Lung (tissue), 12 donors: ENCODE results near the gene AP5Z1. TPM values are rescaled to one million over a fixed set of nuclear protein-coding genes. Genes with fewer than 3 reads are reported as not detected.

Experiments
- ATAC-seq: fragments of 200-7000 bp; cut with Tn5 transposase; one replicate; pipeline ENCODE4 v1.9.1; 2020; ENCODE audit warnings: moderate number of reproducible peaks; ENCODE audit not compliant: insufficient read depth, low FRiP score
- DNase-seq, 3 donors: peaks; one replicate each; pipeline ENCODE4 v3.0.0-alpha.2; 2013 to 2017
- H3K27ac ChIP-seq, 2 donors: one replicate each; pipeline ENCODE4 v1.5.1; 2013; ENCODE audit warnings: mild to moderate bottlenecking in 2 of 2, moderate library complexity in 2 of 2, control low read depth in 1 of 2, inconsistent platforms in 1 of 2, low read depth in 1 of 2, low read length in 1 of 2
- H3K27me3 ChIP-seq, 3 donors: one replicate each; pipeline ENCODE4 v1.5.1; 2013; ENCODE audit warnings: low read length in 2 of 3; ENCODE audit not compliant: control insufficient read depth in 3 of 3, insufficient read depth in 3 of 3
- H3K36me3 ChIP-seq, 4 donors: one replicate each; pipeline ENCODE4 v1.5.1; 2013; ENCODE audit warnings: low read length in 4 of 4, mild to moderate bottlenecking in 1 of 4, moderate library complexity in 1 of 4; ENCODE audit not compliant: control insufficient read depth in 4 of 4, insufficient read depth in 4 of 4
- H3K4me1 ChIP-seq, 5 donors: one replicate each; pipeline ENCODE4 v1.5.1; 2013; ENCODE audit warnings: low read length in 5 of 5, mild to moderate bottlenecking in 2 of 5, moderate library complexity in 1 of 5; ENCODE audit not compliant: control insufficient read depth in 5 of 5, insufficient read depth in 5 of 5
- H3K4me3 ChIP-seq: one replicate; pipeline ENCODE4 v1.5.1; 2013; ENCODE audit warnings: mild to moderate bottlenecking, control low read depth, moderate library complexity
- H3K9ac ChIP-seq, 2 donors: one replicate each; pipeline ENCODE4 v1.5.1; 2013; ENCODE audit warnings: low read length in 2 of 2, control low read depth in 1 of 2; ENCODE audit not compliant: insufficient read depth in 1 of 2
- H3K9me3 ChIP-seq, 4 donors: one replicate each; pipeline ENCODE4 v1.5.1; 2013; ENCODE audit warnings: low read length in 3 of 4, mild to moderate bottlenecking in 1 of 4, moderate library complexity in 1 of 4; ENCODE audit not compliant: control insufficient read depth in 4 of 4, insufficient read depth in 3 of 4
- WGBS, 2 donors: extraction: QIAGEN DNeasy Blood & Tissue Kit; methylation state at CpG; one replicate each; pipeline ENCODE4 v1.1.7; 2013; 5-methylcytosine and 5-hydroxymethylcytosine counted together
- polyA plus RNA-seq, 2 donors: library from polyadenylated mRNA; stranded (reverse); fragments of 200-250 nt; gene quantifications; one replicate each; pipeline ENCODE4 v1.2.1, GENCODE V29; 2013
- total RNA-seq, 2 donors: library from RNA; depleted of rRNA in 1 of 2; stranded (reverse); fragments of >200 nt in 1 of 2; gene quantifications; one replicate each; pipeline ENCODE4 v1.2.1, GENCODE V29; 2014 to 2021
- TF ChIP-seq, protein P1 (sequence below): IDR thresholded peaks from 2 replicates; pipeline ENCODE4 v1.5.1; 2012; ENCODE audit warnings: mild to moderate bottlenecking; ENCODE audit errors: control extremely low read depth, extremely low read depth
- donor health status: control.
- donor health status: control.
- donor health status: Bipolar disorder and iron deficiency.
- donor health status: healthy.
- donor health status: DM: yes; HTN: yes; CAD: no.

AP5Z1 gene
- total and polyA plus RNA-seq, 4 donors: 21.2 to 62.4 (median 59.3) TPM

DNA sequence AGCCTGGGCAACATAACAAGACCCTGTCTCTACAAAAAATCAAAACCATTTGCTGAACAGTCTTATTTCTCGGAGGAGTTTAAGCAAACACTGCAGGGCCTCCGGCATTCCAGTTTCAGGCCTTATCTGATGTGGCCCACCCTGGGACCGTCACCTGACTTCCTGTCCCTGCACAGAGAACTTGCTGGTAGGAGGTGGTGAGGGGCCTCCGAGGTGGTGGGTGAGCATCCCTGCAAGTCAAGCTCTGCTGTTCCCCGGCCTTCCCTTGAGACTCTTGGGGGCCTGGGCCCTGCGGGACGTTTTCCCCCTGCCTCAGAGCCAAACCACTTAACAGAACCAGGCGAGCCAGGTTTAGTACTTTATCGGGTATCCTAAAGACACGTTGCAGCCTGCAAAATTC lies 44.5 kb upstream of the AP5Z1 start:
- TF ChIP-seq, protein P1, sequence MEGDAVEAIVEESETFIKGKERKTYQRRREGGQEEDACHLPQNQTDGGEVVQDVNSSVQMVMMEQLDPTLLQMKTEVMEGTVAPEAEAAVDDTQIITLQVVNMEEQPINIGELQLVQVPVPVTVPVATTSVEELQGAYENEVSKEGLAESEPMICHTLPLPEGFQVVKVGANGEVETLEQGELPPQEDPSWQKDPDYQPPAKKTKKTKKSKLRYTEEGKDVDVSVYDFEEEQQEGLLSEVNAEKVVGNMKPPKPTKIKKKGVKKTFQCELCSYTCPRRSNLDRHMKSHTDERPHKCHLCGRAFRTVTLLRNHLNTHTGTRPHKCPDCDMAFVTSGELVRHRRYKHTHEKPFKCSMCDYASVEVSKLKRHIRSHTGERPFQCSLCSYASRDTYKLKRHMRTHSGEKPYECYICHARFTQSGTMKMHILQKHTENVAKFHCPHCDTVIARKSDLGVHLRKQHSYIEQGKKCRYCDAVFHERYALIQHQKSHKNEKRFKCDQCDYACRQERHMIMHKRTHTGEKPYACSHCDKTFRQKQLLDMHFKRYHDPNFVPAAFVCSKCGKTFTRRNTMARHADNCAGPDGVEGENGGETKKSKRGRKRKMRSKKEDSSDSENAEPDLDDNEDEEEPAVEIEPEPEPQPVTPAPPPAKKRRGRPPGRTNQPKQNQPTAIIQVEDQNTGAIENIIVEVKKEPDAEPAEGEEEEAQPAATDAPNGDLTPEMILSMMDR: no peak
- H3K9ac ChIP-seq: no peak overlapping the region
- no peaks in the 10 kb centered on the region for H3K9me3 ChIP-seq
- peaks cover 0 to 2% (median 0%) of the 10 kb centered on the region in 4 donors for H3K36me3 ChIP-seq
- ATAC-seq: no peak
- H3K27ac ChIP-seq: no peak overlapping the region
- 63 to 68% methylated on average over 10 of the region's 10 CpGs for WGBS, 2 donors
- H3K4me3 ChIP-seq: no peak overlapping the region
- H3K27me3 ChIP-seq: no peaks in the 10 kb centered on the region
- peaks cover 0 to 11% (median 2%) of the 10 kb centered on the region in 5 donors for H3K4me1 ChIP-seq
- peak; percentile 33 to 58 (median 56) for DNase-seq

DNA sequence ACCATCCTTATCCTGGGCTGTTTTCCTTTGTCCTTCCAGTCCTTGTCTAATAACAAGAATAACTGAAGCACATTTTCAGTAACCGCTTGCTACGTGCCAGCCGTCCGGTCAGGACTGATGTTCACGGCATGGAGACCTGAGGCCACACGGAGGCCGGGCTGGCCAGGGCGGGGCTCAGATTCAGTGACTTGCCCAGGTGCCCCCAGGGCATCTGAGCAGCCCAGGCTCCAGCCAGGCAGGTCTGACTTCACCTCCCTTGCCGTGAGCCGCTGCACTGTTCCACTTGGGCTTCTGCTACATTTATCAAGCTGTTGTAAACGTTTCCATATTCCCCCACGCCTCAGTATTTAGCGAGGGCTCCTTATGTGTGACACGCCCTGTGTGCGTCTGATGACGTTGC lies 43.6 kb upstream of the AP5Z1 start:
- DNase-seq (no peak), ATAC-seq (no peak)
- Histone ChIP-seq H3K27ac (no peak overlapping the region), H3K4me1 (peaks cover 0 to 11% (median 0%) of the 10 kb centered on the region in 5 donors), H3K9me3 (no peaks in the 10 kb centered on the region), H3K27me3 (no peaks in the 10 kb centered on the region), H3K9ac (no peak overlapping the region), H3K4me3 (no peak overlapping the region), H3K36me3 (peaks cover 0 to 2% (median 0%) of the 10 kb centered on the region in 4 donors)
- 95% methylated on average over 16 of the region's 16 CpGs for WGBS, 2 donors
- TF ChIP-seq, protein P1: no peak

DNA sequence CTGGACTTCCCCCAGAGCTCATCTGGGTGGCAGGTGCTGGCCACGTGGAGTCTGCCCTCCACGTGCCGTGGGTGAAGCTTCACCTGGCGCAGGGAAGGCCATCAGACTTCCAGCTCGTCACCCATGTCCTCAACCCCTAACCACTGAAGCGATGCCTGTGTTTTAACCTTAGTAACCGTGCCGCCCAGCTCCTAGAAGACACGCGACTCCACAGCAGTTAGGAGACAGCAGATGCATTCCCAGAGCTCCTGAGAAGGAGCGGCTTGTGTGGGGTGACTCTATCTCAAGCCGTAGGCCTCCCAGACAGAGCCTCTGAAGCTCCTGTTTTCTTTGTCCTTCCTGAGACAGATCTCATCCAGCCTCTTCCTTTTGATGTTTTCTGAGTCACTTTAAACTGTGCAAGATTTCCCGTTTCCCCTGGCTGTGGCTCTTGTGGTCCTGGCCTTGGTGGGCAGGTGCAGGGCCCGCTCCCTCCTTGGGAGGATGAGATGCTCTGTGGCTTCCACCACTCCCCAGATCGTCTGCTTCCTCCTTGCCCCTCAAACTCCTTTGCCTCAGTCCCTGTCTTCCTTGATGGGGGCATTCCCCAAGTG lies 41.4 kb upstream of the AP5Z1 start:
- no peak overlapping the region for H3K4me3 ChIP-seq
- no peak overlapping the region for H3K9ac ChIP-seq
- TF ChIP-seq, protein P1: no peak
- no peak for DNase-seq
- H3K36me3 ChIP-seq: peaks cover 0 to 2% (median 0%) of the 10 kb centered on the region in 4 donors
- 51 to 72% methylated on average over 15 of the region's 15 CpGs for WGBS, 2 donors
- H3K9me3 ChIP-seq: no peaks in the 10 kb centered on the region
- peaks cover 7 to 11% (median 8%) of the 10 kb centered on the region in 5 donors for H3K4me1 ChIP-seq
- H3K27ac ChIP-seq: peak overlapping the region in 1 of 2 donors; percentile 10
- no peaks in the 10 kb centered on the region for H3K27me3 ChIP-seq
- no peak for ATAC-seq
